A549 (cell line): ENCODE results near the gene PPY. TPM values are rescaled to one million over a fixed set of nuclear protein-coding genes. Genes with fewer than 3 reads are reported as not detected.

Experiments used
- ATAC-seq, 2 experiments: fragments of 200-7000 bp in 1 of 2; fragments of >200 bp in 1 of 2; cut with Nextera tagmentation in 1 of 2; cut with Tn5 transposase in 1 of 2; 3 replicates each; pipeline versions ENCODE4 v1.8.0 to v1.9.1; 2018 to 2020; ENCODE audit warnings: mild to moderate bottlenecking in 1 of 2, moderate library complexity in 1 of 2
- CTCF ChIA-PET: fragments of 300-600 bp; sonication (Branson Sonifier 250); formaldehyde crosslinking; extraction: SDS; loops from one replicate; lab custom pipeline; 2021; ENCODE audit warnings: antibody characterized with exemption, inconsistent platforms; lab: Yijun Ruan, JAX
- POLR2A ChIA-PET: fragments of 350-600 bp; formaldehyde crosslinking; extraction: SDS; loops from one replicate; lab custom pipeline; 2021; ENCODE audit warnings: antibody characterized with exemption, inconsistent platforms; lab: Yijun Ruan, JAX
- DNase-seq, 2 experiments: peaks; one replicate each; pipeline versions ENCODE4 v3.0.0 to v3.0.0-alpha.2; 2011 to 2016; ENCODE audit warnings: low read depth in 1 of 2, low spot score in 1 of 2
- FAIRE-seq: peaks from 2 replicates; lab custom pipeline; 2011; peaks lifted over from hg19 to GRCh38; lab: Jason Lieb, UNC
- H3K27ac ChIP-seq, 2 experiments: fragments of >200 bp; sonication (Bioruptor Twin); formaldehyde crosslinking; 3 replicates each; pipeline ENCODE4 v1.5.1; 2016 to 2017
- H3K4me1 ChIP-seq: fragments of >200 bp; sonication (Bioruptor Twin); formaldehyde crosslinking; 3 replicates; pipeline ENCODE4 v1.6.1; 2016
- H3K4me2 ChIP-seq: fragments of >200 bp; sonication (Bioruptor Twin); formaldehyde crosslinking; 3 replicates; pipeline ENCODE4 v1.6.1; 2016
- H3K4me3 ChIP-seq: fragments of >200 bp; sonication (Bioruptor Twin); formaldehyde crosslinking; 3 replicates; pipeline ENCODE4 v1.5.1; 2016
- H3K9me3 ChIP-seq: fragments of >200 bp; sonication (Bioruptor Twin); formaldehyde crosslinking; 3 replicates; pipeline ENCODE4 v1.6.1; 2016
- CBX8 ChIP-seq: fragments of 200-600 bp; sonication (generic); IDR thresholded peaks from 2 replicates; pipeline ENCODE4 v1.6.1; 2016
- CEBPB ChIP-seq, 2 experiments: fragments of >200 bp in 1 of 2; sonication (Bioruptor Twin) in 1 of 2; formaldehyde crosslinking in 1 of 2; IDR thresholded peaks; 2 replicates each; pipeline ENCODE4 v1.6.1; 2012 to 2016
- CHD2 ChIP-seq: fragments of 150-350 bp; IDR thresholded peaks from 2 replicates; pipeline ENCODE4 v1.6.1; 2014; ENCODE audit warnings: low read length; ENCODE audit not compliant: partially characterized antibody
- EP300 ChIP-seq, 2 experiments: fragments of >200 bp; sonication (Bioruptor Twin); formaldehyde crosslinking; IDR thresholded peaks; 2 replicates in 1 of 2; 3 replicates in 1 of 2; pipeline ENCODE4 v1.6.1; 2016 to 2017
- FOSL2 ChIP-seq, 2 experiments: fragments of 450-650 bp in 1 of 2; fragments of >200 bp in 1 of 2; sonication (Bioruptor Twin) in 1 of 2; formaldehyde crosslinking; IDR thresholded peaks; 2 replicates each; pipeline versions ENCODE4 v1.5.0 to v1.6.1; 2016 to 2020; ENCODE audit warnings: mild to moderate bottlenecking in 1 of 2, moderate library complexity in 1 of 2
- HDAC2 ChIP-seq: fragments of 200-600 bp; sonication (generic); IDR thresholded peaks from 2 replicates; pipeline ENCODE4 v1.6.1; 2016
- HEYL ChIP-seq: fragments of 250-450 bp; sonication (Bioruptor Pico); IDR thresholded peaks from 2 replicates; pipeline ENCODE4 v1.8.0; 2021; ENCODE audit warnings: mild to moderate bottlenecking, moderate library complexity
- HOXB13 ChIP-seq: fragments of 250-450 bp; sonication (Bioruptor Pico); IDR thresholded peaks from 2 replicates; pipeline ENCODE4 v1.5.0; 2020; ENCODE audit warnings: low read depth, mild to moderate bottlenecking, moderate library complexity
- JUNB ChIP-seq: fragments of >200 bp; sonication (Bioruptor Twin); formaldehyde crosslinking; IDR thresholded peaks from 2 replicates; pipeline ENCODE4 v1.6.1; 2016
- KDM1A ChIP-seq: fragments of 200-600 bp; sonication (generic); IDR thresholded peaks from 2 replicates; pipeline ENCODE4 v1.6.1; 2016; ENCODE audit warnings: low read depth, mild to moderate bottlenecking
- MAX ChIP-seq: IDR thresholded peaks from 2 replicates; pipeline ENCODE4 v1.6.1; 2012
- POLR2AphosphoS2 ChIP-seq: conservative IDR thresholded peaks from 2 replicates; pipeline ENCODE4 v1.6.1; 2012; ENCODE audit warnings: low read length, improper control_type of control experiment, inconsistent platforms
- RAD21 ChIP-seq, 2 experiments: fragments of >200 bp in 1 of 2; sonication (Bioruptor Twin) in 1 of 2; formaldehyde crosslinking in 1 of 2; IDR thresholded peaks in 1 of 2; conservative IDR thresholded peaks in 1 of 2; 2 replicates in 1 of 2; 3 replicates in 1 of 2; pipeline ENCODE4 v1.6.1; 2012 to 2018; ENCODE audit warnings: inconsistent platforms in 1 of 2
- RARB ChIP-seq: fragments of 250-450 bp; sonication (Bioruptor Pico); IDR thresholded peaks from 2 replicates; pipeline ENCODE4 v1.8.0; 2021; ENCODE audit warnings: mild to moderate bottlenecking, moderate library complexity
- RFX5 ChIP-seq: fragments of 450-650 bp; IDR thresholded peaks from 2 replicates; pipeline ENCODE4 v1.7.1; 2014; ENCODE audit warnings: antibody characterized with exemption, mild to moderate bottlenecking, moderate library complexity
- SMC3 ChIP-seq: fragments of >200 bp; sonication (Bioruptor Twin); formaldehyde crosslinking; IDR thresholded peaks from 3 replicates; pipeline ENCODE4 v1.6.1; 2018; ENCODE audit warnings: inconsistent platforms
- SREBF2 ChIP-seq: fragments of 450-650 bp; IDR thresholded peaks from 2 replicates; pipeline ENCODE4 v1.6.1; 2014; ENCODE audit warnings: mild to moderate bottlenecking, moderate library complexity
- USF2 ChIP-seq: fragments of 450-650 bp; IDR thresholded peaks from 2 replicates; pipeline ENCODE4 v1.6.1; 2014; ENCODE audit warnings: antibody characterized with exemption
- ZFP36 ChIP-seq: fragments of 450-650 bp; IDR thresholded peaks from 2 replicates; pipeline ENCODE4 v1.6.1; 2014; ENCODE audit warnings: borderline replicate concordance; ENCODE audit not compliant: partially characterized antibody
- ZNF302 ChIP-seq: fragments of 250-450 bp; sonication (Bioruptor Pico); IDR thresholded peaks from 2 replicates; pipeline ENCODE4 v1.9.0; 2021; ENCODE audit warnings: inconsistent platforms, mild to moderate bottlenecking, moderate library complexity
- WGBS: methylation state at CpG from one replicate; pipeline ENCODE4 v1.1.6; 2017; ENCODE audit errors: missing lambda C conversion rate; 5-methylcytosine and 5-hydroxymethylcytosine counted together
- polyA plus RNA-seq, 4 experiments: library from polyadenylated mRNA; depleted of rRNA in 3 of 4; stranded (reverse); fragments of >200 nt; fragmentation: RNase III in 1 of 4; extraction: RNeasy Plus Mini Kit Qiagen cat#74134 plus additional on column Dnase treatment in 1 of 4; gene quantifications; 2 replicates in 3 of 4; 3 replicates in 1 of 4; pipeline ENCODE4 v1.2.3, GENCODE V29; 2011 to 2017
- TF ChIP-seq, protein P1 (sequence below): IDR thresholded peaks from 2 replicates; pipeline ENCODE4 v1.6.1; 2012; ENCODE audit warnings: low read depth, borderline replicate concordance
- TF ChIP-seq, protein P2 (sequence below): fragments of >200 bp; sonication (Bioruptor Twin); formaldehyde crosslinking; IDR thresholded peaks from 3 replicates; pipeline ENCODE4 v1.6.1; 2016
- TF ChIP-seq, protein P3 (sequence below): IDR thresholded peaks from 2 replicates; pipeline ENCODE4 v1.6.1; 2012
- TF ChIP-seq, protein P4 (sequence below): fragments of 150-350 bp; IDR thresholded peaks from 2 replicates; pipeline ENCODE4 v1.6.1; 2014; ENCODE audit warnings: low read depth, mild to moderate bottlenecking, low read length

PPY gene
- polyA plus RNA-seq, 2 of the 4 experiments (the other 2 are of a cell fraction), result not detected

DNA sequence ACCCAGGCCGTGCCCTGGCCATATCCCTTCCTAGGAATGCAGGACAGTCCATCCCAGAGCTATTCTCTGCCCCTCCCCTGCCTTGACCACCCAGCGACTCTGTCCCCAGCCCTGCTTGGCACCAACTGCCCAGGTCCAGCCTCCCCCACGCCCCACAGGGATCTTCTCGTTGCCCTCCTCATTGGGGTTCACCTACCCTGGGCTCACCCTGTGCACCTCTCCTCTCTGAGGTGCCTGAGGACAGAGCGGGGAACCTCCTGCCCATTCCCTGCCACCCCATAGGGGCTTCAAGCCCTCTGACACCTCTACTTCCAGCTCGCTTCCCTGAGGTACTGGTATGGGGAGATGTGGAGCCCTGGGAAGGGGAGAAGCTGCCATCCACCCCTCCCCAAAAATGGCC is 28.7 kb downstream of the PPY start:
- WGBS, result 32% methylated on average over 6 of the region's 6 CpGs

DNA sequence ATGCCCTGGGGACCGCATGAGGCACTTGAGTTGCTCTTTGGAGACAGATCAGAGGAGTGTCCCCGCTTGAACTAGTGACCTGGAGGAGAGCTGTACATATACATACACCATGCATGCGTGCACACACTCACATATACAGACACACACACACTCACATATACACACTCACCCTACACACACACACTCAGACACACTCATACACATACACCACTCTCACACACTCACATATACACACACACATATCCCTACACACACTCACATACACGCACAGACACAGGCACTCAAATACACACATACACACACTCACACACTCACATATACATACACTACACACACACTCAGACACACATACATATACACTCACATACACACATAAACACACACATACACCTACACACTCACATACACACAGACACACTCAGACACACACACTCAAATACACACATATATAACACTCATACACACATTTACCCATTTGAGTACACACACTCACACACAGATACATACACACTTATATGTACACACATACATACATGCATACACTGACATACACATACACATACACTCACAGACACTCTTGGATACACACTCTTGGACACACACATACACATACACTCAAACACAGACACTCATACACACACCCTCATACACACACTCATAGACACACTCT is 29.5 kb downstream of the PPY start:
- ChIA-PET POLR2A (no interaction called here), CTCF (interaction anchor here (2.1 to 25.9 kb wide), 6 partner anchors 10 to 81 kb away, joined by 8 to 412 read pairs (median 142); partner anchors contain the start of gene PPY)
- FAIRE-seq (no peak), DNase-seq (no peak), ATAC-seq (no peak)
- no peak for TF ChIP-seq CHD2
- no peak for TF ChIP-seq RAD21 (conservative IDR thresholded peaks at IDR 0.05 in 1 of 2, IDR thresholded peaks at IDR 0.05 in 1 of 2)
- TF ChIP-seq MAX, result no peak
- TF ChIP-seq CBX8, result no peak
- TF ChIP-seq CEBPB (IDR thresholded peaks at IDR 0.05), result no peak
- TF ChIP-seq, protein P1, sequence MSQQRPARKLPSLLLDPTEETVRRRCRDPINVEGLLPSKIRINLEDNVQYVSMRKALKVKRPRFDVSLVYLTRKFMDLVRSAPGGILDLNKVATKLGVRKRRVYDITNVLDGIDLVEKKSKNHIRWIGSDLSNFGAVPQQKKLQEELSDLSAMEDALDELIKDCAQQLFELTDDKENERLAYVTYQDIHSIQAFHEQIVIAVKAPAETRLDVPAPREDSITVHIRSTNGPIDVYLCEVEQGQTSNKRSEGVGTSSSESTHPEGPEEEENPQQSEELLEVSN, result no peak
- TF ChIP-seq JUNB, result no peak
- TF ChIP-seq, protein P2, sequence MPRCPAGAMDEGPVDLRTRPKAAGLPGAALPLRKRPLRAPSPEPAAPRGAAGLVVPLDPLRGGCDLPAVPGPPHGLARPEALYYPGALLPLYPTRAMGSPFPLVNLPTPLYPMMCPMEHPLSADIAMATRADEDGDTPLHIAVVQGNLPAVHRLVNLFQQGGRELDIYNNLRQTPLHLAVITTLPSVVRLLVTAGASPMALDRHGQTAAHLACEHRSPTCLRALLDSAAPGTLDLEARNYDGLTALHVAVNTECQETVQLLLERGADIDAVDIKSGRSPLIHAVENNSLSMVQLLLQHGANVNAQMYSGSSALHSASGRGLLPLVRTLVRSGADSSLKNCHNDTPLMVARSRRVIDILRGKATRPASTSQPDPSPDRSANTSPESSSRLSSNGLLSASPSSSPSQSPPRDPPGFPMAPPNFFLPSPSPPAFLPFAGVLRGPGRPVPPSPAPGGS, result no peak
- TF ChIP-seq, protein P3, sequence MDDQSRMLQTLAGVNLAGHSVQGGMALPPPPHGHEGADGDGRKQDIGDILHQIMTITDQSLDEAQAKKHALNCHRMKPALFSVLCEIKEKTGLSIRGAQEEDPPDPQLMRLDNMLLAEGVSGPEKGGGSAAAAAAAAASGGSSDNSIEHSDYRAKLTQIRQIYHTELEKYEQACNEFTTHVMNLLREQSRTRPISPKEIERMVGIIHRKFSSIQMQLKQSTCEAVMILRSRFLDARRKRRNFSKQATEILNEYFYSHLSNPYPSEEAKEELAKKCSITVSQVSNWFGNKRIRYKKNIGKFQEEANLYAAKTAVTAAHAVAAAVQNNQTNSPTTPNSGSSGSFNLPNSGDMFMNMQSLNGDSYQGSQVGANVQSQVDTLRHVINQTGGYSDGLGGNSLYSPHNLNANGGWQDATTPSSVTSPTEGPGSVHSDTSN, result no peak
- no peak for TF ChIP-seq USF2
- no peak for TF ChIP-seq KDM1A
- TF ChIP-seq FOSL2 (IDR thresholded peaks at IDR 0.05), result no peak
- TF ChIP-seq FOSL2 (CRISPR knock-in tag; IDR thresholded peaks at IDR 0.05), result no peak
- no peak for TF ChIP-seq RARB (CRISPR knock-in tag)
- TF ChIP-seq HOXB13 (CRISPR knock-in tag), result no peak
- H3K4me2 ChIP-seq, result no peak overlapping the region
- H3K4me3 ChIP-seq, result no peak overlapping the region
- no peak overlapping the region for H3K27ac ChIP-seq
- 13% methylated on average over 4 of the region's 4 CpGs for WGBS
- H3K4me1 ChIP-seq, result peaks cover 3% of the 10 kb centered on the region
- no peaks in the 10 kb centered on the region for H3K9me3 ChIP-seq

More for the DNA sequence above, 28.7 kb downstream of the PPY start:
- DNase-seq, result no peak
- no peak overlapping the region for H3K27ac ChIP-seq
- H3K4me2 ChIP-seq, result no peak overlapping the region
- CTCF ChIA-PET, result interaction anchor here (1.0 to 18.8 kb wide), 7 partner anchors 11 to 82 kb away, joined by 3 to 215 read pairs (median 25); partner anchors contain the start of gene PPY
- H3K4me1 ChIP-seq, result no peaks in the 10 kb centered on the region
- no peak overlapping the region for H3K4me3 ChIP-seq
- no peak for ATAC-seq
- no peaks in the 10 kb centered on the region for H3K9me3 ChIP-seq
- TF ChIP-seq EP300 (IDR thresholded peaks at IDR 0.05), result no peak
- no peak for TF ChIP-seq HEYL (CRISPR knock-in tag)
- TF ChIP-seq RARB (CRISPR knock-in tag), result no peak
- no peak for TF ChIP-seq RFX5
- no peak for TF ChIP-seq ZFP36
- no peak for TF ChIP-seq HDAC2
- no peak for TF ChIP-seq SREBF2
- TF ChIP-seq, protein P1, result no peak
- no peak for TF ChIP-seq POLR2AphosphoS2
- TF ChIP-seq ZNF302 (CRISPR knock-in tag), result no peak
- TF ChIP-seq USF2, result no peak
- TF ChIP-seq, protein P4, sequence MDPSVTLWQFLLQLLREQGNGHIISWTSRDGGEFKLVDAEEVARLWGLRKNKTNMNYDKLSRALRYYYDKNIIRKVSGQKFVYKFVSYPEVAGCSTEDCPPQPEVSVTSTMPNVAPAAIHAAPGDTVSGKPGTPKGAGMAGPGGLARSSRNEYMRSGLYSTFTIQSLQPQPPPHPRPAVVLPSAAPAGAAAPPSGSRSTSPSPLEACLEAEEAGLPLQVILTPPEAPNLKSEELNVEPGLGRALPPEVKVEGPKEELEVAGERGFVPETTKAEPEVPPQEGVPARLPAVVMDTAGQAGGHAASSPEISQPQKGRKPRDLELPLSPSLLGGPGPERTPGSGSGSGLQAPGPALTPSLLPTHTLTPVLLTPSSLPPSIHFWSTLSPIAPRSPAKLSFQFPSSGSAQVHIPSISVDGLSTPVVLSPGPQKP, result no peak
- TF ChIP-seq SMC3, result no peak
- TF ChIP-seq, all 56 proteins: peak for 0
- FAIRE-seq, result no peak
- POLR2A ChIA-PET, result no interaction called here
